Mesothelial cell of epicardium (in vitro differentiated cells): ENCODE data around the gene BID. TPM values are rescaled to one million over a fixed set of nuclear protein-coding genes. Genes with fewer than 3 reads are reported as not detected.
A peak's percentile ranks its signal among the peaks of the same experiment; 100 is the strongest.

Source experiments
- DNase-seq, 2 experiments: peaks; one replicate each; pipeline ENCODE4 v3.0.0; 2021; ENCODE audit warnings: low spot score in 2 of 2; ENCODE audit not compliant: unreplicated experiment in 2 of 2
- H3K27ac Mint-ChIP-seq: 2 replicates; pipeline ENCODE4 v1.8.0; 2021; ENCODE audit warnings: mixed read lengths
- H3K27me3 Mint-ChIP-seq: 2 replicates; pipeline ENCODE4 v1.8.0; 2021; ENCODE audit warnings: low read depth, mixed read lengths
- H3K36me3 Mint-ChIP-seq: 2 replicates; pipeline ENCODE4 v1.8.0; 2021; ENCODE audit warnings: mixed read lengths
- H3K4me1 Mint-ChIP-seq: 2 replicates; pipeline ENCODE4 v1.8.0; 2021; ENCODE audit warnings: mixed read lengths
- H3K4me3 Mint-ChIP-seq: 2 replicates; pipeline ENCODE4 v1.8.0; 2021; ENCODE audit warnings: mild to moderate bottlenecking, moderate library complexity, mixed read lengths
- H3K9me3 Mint-ChIP-seq: 2 replicates; pipeline ENCODE4 v1.8.0; 2021; ENCODE audit warnings: mixed read lengths
- total RNA-seq: library from RNA; stranded (reverse); gene quantifications from 3 replicates; pipeline ENCODE4 v1.2.1, GENCODE V29; 2021
- TF ChIP-seq, protein P1 (sequence below): fragments of 200-600 bp; sonication (generic); IDR thresholded peaks from one replicate; pipeline ENCODE4 v1.5.0; 2021; ENCODE audit warnings: antibody characterized with exemption; ENCODE audit not compliant: unreplicated experiment

BID gene
- total RNA-seq, 1 donor from 2014 or later = 29.9 TPM

DNA sequence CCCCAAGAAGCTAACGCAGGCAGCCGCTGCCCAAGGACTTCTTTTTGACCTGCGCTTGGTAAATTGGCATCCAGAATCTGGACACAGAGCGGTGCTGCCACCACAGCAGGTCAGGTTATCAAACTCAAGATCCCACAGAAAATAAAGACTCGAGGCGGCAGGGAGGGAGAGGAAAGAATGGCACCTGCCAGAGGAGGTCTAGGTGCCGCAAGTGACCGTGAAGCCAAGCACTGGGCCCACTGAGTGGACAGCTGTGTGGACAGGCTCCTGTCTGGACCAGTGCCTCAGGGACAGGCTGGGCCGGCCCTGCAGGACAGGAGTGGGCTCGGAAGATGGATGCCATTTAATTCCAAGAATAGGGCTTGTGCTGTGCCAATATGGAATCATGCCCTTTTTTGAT is 27.4 kb downstream of the BID start:
- TF ChIP-seq, protein P1, sequence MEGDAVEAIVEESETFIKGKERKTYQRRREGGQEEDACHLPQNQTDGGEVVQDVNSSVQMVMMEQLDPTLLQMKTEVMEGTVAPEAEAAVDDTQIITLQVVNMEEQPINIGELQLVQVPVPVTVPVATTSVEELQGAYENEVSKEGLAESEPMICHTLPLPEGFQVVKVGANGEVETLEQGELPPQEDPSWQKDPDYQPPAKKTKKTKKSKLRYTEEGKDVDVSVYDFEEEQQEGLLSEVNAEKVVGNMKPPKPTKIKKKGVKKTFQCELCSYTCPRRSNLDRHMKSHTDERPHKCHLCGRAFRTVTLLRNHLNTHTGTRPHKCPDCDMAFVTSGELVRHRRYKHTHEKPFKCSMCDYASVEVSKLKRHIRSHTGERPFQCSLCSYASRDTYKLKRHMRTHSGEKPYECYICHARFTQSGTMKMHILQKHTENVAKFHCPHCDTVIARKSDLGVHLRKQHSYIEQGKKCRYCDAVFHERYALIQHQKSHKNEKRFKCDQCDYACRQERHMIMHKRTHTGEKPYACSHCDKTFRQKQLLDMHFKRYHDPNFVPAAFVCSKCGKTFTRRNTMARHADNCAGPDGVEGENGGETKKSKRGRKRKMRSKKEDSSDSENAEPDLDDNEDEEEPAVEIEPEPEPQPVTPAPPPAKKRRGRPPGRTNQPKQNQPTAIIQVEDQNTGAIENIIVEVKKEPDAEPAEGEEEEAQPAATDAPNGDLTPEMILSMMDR = no peak
- DNase-seq = no peak
- Mint-ChIP-seq H3K4me3 (no peak overlapping the region), H3K9me3 (no peaks in the 10 kb centered on the region), H3K27ac (no peak overlapping the region), H3K4me1 (no peaks in the 10 kb centered on the region), H3K27me3 (no peaks in the 10 kb centered on the region), H3K36me3 (peaks cover 5% of the 10 kb centered on the region)

DNA sequence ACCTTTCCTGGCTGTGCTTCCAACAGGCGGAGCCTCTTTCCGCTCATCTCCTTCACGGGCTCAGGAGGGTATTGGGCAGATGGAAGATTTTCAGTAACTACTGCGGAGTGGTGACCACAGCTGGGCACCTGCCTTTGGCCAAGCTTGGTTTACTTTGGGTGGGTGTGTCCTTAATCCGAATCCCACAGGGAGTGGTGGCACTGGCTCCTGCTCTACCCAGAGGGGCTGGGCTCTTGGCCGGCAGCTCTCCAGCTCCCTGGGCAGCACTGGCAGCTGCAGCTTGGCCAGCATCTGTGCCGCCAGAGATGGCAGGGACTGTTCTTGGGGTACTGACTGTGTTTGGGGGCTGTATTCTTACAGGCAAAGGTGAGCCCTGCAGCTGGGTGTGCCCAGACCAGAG is 29.8 kb downstream of the BID start:
- Mint-ChIP-seq H3K9me3 (no peaks in the 10 kb centered on the region), H3K27me3 (no peaks in the 10 kb centered on the region), H3K36me3 (peaks cover 5% of the 10 kb centered on the region), H3K4me3 (no peak overlapping the region), H3K4me1 (no peaks in the 10 kb centered on the region), H3K27ac (peak overlapping the region; percentile 16)
- TF ChIP-seq, protein P1 = no peak
- no peak for DNase-seq

DNA sequence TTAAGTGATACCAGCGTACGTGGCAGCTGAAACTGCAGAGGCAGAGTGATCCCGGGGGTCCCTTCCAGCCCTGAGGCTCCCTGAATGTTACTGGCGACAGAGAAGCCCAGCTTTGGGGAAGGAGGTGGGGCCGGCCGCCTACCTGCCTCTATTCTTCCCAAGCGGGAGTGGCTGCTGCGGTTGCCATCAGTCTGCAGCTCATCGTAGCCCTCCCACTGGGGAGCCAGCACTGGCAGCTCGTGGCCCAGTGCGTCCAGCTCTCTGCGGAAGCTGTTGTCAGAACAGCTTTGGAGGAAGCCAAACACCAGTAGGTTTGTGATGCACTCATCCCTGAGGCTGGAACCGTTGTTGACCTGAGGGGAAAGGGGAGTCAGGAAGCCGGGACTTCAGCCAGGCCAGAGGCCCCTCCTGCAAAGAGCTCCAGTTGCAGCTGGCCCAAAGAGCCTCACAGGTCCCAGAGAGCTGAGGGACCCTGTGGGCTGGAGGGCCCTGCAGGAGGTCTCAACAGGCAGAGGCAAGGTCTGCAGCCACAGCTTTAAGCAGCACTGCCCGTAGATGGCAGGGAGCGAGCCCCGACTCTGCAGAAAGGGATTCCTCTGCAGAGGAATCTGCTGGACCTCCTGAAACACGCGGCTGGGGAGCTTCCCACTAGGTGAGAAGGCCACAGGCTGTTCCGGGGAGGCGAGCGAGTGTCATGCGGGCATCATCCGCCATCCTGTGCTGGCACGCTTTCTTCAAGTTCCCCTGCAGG is 30.4 kb downstream of the BID start:
- TF ChIP-seq, protein P1 = no peak
- H3K4me3 Mint-ChIP-seq = no peak overlapping the region
- H3K9me3 Mint-ChIP-seq = no peaks in the 10 kb centered on the region
- H3K27ac Mint-ChIP-seq = no peak overlapping the region
- H3K4me1 Mint-ChIP-seq = no peaks in the 10 kb centered on the region
- no peak for DNase-seq
- no peaks in the 10 kb centered on the region for H3K27me3 Mint-ChIP-seq
- peaks cover 5% of the 10 kb centered on the region for H3K36me3 Mint-ChIP-seq

DNA sequence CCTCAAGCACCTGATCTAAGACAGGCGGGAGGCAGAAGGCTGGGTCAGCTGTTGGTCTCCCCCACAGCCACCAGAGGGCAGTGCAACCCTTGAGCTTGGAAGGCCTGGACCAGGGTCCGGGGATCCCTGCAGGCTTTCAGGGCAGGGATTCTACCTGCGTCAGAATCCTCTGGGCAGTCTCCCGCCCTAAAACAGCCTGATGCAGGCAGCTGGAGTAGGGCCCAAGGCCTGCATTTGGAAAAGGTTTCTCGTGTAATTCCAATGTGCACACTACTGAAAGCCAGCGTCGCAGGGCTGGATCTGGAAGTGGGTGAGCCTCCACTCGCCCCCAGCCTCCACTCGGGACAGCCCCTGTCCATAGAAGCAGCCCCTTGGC is 31.8 kb downstream of the BID start:
- Mint-ChIP-seq H3K27me3 (no peaks in the 10 kb centered on the region), H3K27ac (peak overlapping the region; percentile 39), H3K36me3 (peaks cover 14% of the 10 kb centered on the region), H3K4me3 (no peak overlapping the region), H3K4me1 (no peaks in the 10 kb centered on the region), H3K9me3 (no peaks in the 10 kb centered on the region)
- TF ChIP-seq, protein P1 = peak; percentile 79
- peak; percentile 54 to 85 for DNase-seq

DNA sequence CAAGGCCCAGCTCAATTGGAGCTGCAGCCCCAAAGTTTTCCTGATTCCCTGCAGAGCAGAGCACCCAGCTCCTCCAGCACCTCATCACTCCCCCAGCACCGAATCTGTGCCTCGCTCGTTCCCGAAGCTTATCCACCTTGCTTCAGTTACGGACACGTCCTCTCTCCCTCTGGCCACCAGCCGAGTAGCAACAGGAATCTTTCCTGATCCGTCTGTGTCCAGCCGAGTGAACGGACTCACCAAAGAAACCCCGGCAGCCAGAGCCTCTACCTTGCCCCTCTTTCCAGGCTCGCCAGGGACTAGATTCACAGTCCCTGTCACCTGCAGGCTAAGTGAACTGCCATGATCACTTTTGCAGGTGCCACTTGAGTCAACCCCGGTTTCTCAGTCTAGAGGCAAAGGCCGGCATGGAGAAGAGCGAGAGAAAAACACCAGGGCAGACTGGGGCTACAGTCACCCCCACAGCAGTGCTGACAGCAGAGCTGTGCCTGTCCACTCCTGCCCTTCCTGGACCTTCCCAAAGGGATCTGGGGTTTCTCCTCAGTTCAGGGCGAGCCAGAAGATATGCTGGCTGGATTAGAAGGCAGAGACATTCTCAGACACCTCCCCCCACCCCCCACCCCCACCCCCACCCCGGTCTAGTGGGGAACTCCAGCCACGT is 32.3 kb downstream of the BID start:
- Mint-ChIP-seq H3K4me3 (no peak overlapping the region), H3K4me1 (no peaks in the 10 kb centered on the region), H3K27ac (no peak overlapping the region), H3K27me3 (no peaks in the 10 kb centered on the region), H3K36me3 (peaks cover 14% of the 10 kb centered on the region), H3K9me3 (no peaks in the 10 kb centered on the region)
- TF ChIP-seq, protein P1 = no peak
- no peak for DNase-seq
